ENCODE data around the gene NKAIN4.

NKAIN4 gene

DNA sequence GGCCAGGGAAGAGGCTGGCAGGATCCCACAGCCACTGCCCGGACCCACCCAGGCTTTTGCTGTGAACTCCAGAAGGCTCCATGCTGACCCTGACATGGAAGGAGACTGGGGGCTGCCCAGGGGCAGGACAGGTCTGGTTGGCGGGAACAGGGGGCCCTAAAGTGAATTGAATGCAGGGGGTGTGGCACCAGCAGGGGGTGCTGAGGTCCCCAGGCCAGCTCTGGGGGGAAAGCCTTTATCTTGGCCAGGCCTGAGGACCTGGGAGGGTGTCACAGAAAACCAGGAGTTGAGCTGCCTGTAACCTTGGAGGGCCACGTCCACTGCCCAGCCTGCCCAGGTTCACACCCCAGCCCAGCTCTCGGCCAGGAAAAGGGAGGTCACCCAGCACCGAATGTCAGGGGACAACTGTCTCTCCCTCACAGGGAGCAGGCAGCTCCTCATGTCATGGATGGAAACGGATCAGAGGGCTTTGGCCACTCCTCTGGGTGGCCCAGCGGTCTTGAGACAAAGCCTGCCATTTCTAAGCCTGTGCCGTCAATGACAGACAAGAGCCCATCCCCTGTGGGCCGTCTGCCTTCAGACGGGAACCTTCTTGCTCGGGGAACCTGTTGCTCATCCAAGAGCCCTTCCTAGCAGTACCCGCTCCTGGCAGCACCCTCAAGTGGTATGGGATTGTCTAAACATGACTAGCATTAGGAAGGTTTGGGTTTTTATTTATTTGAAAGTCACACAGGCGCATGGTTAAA, 35.4 kb downstream of the NKAIN4 start:
- no peak for DNase-seq (ENCODE audit: low spot score)

DNA sequence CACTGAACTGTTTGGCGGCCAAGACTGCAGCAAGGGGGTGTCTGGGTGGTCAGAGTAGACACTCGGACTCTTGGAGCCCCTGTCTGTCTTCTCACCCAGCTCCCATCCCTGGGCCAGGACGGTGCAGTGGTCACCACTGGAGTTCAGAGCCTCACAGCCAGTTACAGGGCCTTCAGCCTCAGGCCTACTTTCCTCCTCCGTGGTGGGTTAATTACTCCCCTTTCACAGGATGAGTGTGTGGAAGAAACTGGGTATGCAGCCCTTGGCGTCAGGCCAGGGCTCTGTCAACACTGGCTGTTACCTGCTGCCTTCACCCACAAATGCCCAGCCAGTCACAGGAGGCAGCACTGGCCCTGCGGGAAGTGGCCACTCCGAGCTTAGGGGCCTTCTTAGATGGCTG, 36.6 kb downstream of the NKAIN4 start:
- DNase-seq (ENCODE audit: low spot score) = no peak

DNA sequence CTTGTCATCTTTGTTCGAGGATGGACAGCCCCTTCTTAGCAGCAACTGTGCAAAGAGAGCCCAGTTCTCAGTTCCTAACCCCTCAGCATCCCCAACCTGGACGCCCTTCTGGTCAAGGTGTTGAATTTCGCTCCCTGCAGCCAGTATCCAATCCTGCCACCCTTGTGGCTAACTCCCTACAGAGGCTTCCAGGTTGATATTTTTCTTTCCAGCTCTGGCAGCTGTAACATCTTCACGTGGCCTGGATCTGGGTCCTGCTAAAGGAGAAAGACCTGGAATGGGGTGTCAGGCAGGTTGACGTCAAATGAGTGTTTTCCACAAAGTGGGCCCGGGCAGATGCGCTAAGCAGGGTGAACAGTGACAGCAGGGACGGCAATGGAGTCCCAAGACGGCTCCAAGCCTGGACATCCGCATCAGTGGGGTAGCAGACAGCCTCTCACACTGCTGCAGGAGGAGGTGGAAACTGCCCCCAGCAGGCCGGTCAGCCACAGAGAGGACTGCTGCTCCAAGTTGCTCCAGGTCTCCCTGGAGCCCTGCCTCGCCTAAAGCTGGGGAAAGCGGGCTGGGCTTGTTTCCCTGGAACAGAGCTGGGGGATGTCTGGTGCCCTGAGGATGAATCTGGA, 37.3 kb downstream of the NKAIN4 start:
- peak; percentile 36 for DNase-seq (ENCODE audit: low spot score)

DNA sequence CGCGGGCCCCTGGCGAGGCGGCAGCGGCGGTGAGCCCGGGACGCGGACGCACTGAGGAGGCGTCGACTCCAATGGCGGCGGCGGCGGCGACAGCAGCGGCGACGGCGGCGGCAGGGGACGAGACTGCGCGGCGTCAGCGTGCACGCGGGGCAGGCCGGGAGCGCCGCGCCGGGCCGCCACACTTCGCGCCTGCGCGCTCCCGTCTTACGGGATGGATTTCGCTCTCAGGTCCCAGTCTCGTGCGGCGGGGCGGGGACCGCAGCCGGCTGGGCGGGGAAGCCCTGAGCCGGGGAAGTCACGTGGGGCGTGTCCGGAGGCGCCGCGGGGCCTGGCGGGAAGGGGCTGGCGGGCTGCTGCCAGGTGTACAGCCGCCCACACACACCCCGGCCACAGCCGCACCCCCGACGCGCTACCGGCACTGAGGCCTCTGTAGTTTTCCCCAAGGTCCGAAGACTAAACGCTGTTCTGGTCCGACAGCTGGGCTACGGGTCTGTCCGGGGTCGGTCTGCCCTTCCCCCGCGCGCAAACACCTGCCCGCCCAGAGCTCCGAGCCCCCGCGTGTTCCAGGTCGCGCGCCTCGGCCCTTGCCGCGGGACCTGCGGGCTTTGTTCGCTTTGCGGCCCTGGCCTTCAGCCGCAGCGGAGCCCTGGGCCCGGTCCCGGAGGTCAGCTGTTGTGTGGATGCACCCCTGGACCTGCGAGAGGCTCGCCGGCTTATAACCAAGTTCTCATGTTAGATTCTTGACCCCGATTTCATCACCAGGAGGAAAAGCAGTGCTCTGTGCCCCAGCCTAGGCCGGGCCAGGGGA, 38.0 kb downstream of the NKAIN4 start, which contains the start of gene YTHDF1:
TSS of gene YTHDF1 (minus strand) at position 91 of the 808 bp plus-strand sequence. CDS start 239 bp downstream, outside the sequence.
- peak; percentile 99 for DNase-seq (ENCODE audit: low spot score)

DNA sequence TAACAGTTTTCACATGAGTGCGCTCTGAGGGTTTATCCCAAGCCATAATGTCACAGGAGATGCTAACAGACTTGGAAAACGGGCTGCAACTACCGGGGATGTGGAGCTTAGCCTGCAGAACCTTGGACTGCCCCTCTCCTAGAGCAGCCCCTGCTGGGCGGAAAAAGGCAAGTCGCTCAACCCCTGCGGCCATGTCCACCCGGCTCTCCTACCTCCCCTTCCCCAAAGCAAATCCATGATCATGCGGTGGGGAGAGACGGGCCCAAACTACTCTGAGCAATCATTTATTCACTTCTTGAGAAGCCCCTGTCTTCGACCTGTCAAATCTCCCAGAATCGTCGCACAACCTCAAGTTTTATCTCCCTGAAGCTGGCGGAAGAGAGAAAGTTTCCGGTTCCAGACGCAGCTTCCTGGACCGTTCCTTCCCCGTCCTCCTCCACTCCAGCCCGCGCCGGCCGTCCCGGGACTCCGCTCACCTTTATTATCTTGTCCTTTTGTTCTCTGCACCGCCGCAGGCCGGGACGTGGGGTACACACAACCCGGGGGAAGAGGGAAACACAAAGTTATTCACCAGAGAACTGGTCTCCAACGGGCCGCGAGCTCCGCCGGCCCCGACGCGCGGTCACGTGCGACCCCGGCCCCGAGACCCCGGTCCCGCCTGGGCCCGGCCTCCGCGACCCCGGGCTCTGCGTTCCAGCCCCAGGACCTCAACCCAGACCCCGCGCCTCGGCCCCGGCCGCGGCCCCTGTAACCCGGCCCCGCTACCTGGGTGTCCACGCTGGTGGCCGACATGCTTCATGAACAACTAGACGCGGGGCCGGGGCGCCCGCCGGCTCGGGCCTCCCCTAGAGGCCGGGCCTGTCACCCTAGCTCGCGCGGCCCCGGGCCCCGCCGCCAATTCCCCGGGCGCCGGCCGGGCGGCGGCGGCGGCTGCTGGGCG, 38.9 kb downstream of the NKAIN4 start:
- DNase-seq (ENCODE audit: low spot score) = peak; percentile 71

DNA sequence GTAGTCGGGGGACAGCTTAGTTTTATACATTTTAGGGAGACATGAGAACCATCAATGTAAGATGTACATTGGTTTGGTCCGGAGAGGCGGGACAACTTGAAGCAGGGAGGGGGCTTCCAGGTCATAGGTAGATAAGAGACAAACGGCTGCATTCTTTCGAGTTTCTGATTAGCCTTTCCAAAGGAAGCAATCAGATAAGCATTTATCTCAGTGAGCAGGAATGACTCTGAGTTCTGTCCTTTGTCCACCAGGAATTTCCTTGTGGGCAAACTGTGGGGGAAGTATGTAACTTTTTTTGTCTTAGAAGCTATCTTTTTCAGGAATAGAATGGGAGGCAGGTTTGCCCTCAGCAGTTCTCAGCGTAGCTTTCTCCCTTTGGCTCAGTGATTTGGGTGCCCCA, 39.7 kb downstream of the NKAIN4 start:
- DNase-seq (ENCODE audit: low spot score) = no peak

DNA sequence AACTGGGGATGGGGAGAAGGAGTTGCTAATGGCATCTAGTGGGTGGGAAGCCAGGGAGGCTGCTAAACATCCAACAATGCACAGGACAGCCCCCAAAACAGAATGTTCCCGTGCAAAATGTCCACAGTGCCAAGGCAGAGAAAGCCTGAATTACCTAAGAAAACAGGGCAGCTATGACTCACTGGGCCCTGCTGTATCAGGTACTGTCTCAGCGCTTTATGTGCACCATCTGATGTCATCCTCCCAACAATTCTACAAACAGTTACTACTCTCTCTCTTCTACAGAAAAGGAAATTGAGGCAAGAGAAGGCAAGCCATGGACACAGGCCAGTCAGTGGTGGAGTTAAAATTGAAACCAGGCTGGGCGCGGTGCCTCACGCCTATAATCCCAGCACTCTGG, 41.5 kb downstream of the NKAIN4 start:
- no peak for DNase-seq (ENCODE audit: low spot score)

DNA sequence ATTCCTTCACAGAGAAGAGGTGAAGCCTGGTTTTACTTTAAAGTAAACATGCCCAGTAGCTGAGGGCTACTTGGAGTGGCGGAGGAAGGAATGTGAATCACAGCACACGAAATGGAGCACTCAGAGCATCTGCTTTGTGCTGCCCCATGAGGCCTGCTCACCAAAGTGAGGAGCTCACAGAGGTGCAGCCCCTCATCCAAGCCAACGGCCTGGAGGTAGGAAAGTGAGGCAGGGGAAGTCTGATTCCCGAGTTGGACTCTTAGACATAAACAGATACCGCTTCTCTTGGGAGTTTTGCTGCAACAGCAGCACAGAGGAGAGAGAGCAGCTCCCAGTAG, 41.9 kb downstream of the NKAIN4 start:
- no peak for DNase-seq (ENCODE audit: low spot score)

DNA sequence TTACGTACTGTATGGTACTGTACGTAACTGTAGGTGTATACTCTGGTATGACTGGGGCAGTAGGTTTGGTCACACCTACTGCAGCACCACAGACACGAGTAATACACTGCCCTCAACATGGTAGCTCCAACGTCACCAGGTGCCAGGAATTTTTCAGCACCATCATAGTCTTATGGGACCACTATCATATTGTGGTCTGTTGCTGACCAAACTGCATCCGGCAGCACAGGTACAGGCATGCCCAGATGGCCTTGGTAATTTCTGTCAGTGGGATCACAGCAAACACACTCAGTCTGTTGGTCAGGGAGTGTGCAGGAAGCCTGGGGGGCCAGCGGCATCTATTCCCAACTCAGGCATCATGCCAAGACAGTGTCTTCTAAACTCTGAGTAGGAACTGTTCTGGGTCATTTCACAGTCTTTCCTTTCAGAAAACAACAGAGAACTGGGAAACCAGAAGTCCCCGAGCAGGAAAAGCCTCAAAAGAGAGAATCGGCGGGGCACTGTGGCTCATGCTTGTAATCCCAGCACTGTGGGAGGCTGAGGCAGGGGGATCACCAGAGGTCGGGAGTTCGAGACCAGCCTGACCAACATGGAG, 44.2 kb downstream of the NKAIN4 start:
- DNase-seq (ENCODE audit: low spot score) = no peak

DNA sequence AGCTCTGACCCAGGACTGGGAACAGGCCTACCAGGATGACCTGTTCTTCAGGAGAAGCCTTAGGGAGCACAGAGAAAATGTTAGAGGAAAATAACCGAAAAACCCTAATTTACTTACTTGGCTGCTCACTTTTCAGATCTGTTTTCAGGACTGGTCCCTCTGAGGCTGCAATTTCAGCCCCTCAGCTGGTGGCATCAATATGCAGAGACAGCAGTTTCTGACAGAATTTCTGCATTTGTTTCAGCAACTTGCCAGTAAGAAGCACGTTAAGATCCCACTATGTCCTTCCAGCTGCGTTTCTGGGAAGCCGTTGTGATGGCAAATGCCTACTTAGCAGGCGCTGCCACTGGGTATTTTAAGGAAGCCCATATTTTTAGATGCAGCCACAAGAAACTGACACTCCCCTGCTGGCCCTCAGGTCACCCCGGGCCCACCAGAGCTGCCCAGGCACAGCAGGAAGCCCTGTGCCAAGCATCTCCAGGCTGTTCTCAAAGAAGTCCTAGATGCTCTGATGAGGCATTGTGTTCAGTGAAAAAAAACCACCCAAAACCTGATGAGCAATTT, 45.8 kb downstream of the NKAIN4 start:
- DNase-seq (ENCODE audit: low spot score) = no peak

DNA sequence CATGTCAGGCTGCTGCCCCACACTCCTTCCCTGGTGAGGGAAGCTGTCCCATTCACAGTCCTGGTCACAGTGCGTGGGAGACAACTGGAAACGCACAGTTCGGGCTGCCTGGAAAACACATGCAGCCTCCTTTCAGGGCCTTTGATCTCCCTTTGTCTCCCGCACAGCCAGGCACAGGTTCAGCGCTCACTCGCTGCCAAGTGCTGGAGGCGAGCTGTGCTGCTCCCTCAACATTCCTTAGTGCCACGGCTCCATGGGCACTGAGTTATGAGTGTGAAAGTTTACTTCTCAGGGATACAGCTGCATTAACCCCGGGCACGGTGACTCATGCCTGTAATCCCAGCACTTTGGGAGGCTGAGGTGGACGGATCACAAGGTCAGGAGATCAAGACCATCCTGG, 47.4 kb downstream of the NKAIN4 start:
- DNase-seq (ENCODE audit: low spot score) = no peak

DNA sequence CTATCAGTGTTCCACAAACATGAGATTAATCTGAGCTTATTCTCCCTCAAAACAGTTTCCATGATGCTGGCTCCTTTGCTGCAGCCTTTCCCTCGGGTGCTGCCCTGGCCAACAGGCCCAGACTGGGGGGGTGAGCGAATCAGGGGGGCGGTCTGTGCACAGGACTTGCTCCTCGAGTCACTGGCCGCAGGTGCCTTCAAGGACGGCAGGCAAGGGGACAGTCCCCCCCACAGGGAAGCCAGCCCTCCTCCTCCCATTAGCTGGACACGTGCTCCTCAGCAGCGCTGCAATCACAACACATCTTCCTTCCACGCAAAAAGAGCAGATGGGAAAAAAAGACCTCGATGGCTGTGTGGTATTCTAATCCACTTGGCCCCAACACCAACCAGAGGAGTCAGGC, 48.4 kb downstream of the NKAIN4 start:
- DNase-seq (ENCODE audit: low spot score) = no peak

DNA sequence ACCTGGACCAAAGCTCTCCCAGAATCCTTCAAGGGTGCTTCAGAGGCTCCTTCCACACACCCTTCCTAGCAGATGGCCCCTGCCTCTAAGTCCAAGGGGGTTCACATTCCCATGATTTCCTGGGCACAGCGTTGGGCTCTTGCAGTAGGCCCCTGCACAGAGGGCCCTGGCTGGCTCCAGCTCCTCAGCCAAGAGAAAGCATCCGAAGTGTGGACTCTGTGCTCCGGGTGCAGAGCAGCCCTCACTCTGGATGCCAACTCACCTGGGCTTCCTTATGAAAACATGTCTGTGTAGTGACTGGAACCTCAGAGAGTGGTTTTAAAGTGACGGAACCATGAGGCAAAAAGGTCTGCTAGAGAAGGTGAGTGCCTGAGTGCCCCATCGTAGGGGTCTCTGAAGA, 49.9 kb downstream of the NKAIN4 start:
- no peak for DNase-seq (ENCODE audit: low spot score)

DNA sequence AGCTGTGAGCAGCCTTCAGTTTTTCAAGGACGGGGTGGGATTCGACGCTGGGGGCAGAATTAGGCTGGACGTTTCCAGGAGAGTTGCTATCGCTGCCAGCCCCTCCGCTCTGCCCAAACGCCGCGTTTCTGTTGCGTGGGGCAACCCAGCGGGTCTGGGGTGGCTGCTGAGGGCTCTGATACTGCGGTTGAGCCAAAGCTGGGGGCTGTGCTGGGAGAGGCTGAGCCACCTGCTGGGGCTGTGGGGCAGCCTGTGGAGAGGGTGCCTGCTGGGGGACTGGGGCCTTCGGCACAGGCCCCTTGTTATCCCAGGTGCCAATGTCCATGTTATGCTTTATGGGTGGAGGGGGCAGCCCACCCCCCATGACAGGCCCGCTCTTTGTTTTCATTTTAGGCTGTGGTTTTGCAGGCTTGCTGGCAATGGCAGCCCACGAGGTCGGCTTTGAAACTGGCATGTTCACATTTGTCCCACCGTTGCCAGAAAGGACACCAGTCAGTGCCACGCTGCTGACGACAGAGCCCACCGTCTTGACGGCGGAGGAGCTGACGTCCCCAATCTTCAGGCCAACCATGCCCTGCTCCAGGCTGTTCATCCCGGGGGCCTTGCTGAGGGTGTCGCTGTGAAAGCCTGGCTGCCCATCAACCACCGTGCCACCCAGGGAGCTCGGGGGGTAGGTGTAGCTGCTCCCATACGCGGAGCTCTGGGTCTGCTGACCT, 51.3 kb downstream of the NKAIN4 start:
- DNase-seq (ENCODE audit: low spot score) = no peak

DNA sequence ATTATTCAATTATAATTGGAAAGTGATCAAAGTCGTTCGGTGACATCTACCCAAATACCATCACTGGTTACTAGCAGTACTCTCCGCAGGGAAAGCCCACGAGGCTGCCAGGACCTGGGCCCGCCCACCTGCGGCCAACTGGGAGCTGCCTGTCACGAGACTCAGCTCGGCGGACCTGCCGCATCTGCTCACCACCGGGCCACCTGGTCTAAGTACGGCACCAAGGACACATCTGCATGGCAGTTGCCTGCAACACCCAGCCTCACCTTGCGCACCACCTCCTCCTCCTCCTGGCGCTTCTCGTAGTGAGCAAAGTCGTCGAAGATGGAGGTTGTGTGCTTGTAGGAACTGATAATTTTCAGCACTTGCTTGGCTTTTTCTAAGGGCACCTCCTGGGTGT, 52.2 kb downstream of the NKAIN4 start:
- no peak for DNase-seq (ENCODE audit: low spot score)

DNA sequence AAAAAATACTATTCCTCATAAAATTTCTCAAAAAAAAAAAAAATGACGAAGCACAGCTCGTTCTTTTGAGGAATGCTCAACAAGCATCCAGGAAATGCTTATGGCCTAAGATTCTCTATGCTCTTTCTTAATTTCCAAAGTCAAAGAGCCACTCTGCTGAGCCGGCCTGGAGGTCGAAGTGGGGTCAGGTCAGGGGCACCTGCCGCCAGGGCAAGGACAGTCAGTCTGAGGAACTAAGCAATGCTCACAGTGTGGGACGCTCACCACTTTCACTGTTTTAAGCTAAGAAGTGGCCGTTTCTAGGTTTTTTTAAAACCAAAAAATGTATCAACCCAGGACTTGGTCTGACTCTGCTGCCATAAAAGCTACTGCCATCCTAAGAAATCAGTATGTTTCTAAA, 55.7 kb downstream of the NKAIN4 start:
- DNase-seq (ENCODE audit: low spot score) = no peak

DNA sequence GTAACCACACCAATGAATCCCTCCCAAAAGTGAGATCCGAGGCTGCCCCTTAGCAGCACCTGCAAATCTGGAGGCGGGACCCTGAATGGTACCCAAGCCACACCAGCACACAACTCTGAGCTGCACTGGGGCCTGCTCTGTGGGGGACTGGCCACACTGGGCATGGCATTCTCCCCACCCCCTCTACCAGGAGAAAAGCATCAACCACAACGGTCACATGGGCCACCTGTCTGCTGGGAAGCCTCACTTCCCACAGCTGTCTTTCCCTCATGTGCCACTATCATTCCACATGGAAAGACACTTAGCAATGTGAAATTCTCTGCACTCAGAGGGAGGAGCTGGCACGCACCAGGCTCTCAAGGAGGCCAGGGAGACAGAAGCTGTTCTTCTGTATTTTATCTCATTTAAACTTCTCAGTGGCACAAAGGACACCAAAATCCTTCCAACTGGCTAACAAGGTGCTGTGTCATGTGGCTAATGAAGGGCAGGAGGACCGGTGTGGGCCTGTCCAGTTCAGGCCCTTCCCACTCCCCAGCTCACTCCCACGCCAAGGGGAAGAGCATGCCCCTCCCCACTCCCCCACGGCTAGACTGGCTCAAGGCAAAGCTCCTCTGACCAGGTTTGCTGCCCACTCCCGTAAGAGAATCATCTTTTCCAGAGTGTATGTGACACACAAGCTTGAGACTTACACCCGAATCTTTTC, 57.3 kb downstream of the NKAIN4 start:
- peak; percentile 46 for DNase-seq (ENCODE audit: low spot score)

DNA sequence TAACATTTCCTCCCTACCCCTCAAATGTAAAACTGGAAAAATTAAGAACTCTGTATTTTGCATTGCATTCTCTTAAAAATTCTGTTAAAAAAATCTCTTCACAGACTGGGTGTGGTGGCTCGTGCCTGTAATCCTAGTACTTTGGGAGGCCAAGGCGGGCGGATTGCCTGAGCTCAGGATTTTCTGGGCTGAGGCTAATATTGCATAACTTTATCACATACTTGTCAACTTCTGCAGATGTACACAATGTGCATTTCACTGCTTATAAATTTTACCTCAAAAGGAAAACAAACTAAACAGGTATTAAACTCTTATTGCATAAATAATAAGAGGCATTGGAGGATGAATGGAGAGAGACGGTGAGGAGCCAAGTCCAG, 59.5 kb downstream of the NKAIN4 start:
- DNase-seq (ENCODE audit: low spot score) = no peak

DNA sequence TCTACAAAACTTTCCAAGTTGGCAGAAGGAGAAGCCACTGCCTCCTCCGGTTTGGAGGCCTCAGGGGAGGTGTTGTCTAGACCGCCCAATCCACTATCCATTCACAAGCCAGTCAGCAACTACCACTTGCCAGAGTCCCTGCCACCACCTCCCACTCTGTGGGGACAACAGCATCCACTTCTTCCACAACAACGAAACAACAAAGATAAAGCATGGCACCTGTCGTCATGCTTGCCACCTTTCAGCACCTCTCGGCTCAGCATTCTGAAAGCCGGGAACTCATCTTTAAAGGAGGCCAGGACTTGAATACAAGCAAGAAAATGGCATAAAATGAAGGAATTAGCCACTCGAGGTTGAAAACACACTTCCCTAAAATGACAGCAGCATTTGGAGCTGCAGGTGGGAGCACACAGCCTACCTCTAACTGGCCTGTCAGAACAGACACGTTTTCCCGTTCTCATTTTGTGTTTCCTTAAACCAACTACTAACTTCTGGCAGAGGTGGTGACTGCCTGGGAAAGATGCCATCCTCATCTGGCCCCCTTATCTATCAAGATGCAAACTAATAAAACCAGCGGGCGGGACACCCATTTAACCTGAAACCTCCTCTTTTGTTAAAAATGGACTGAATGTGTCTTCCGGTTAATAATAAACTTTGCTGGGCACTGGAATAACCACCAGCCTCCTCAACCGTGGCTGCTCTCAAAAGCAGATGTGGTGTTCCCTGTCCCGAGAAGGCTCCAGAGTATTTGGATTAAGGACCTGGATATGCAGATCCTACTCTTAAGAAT, 60.1 kb downstream of the NKAIN4 start:
- no peak for DNase-seq (ENCODE audit: low spot score)
